Activated B cell treated with CpG ODN at 0.5 μM for 24 hours (primary cell): ENCODE data around the gene MDFIC2. TPM values are rescaled to one million over a fixed set of nuclear protein-coding genes. Genes with fewer than 3 reads are reported as not detected.
"Not testable (repeated sequence)": the region's sequence is repeated elsewhere in the genome, so short reads cannot be mapped to it uniquely, and the experiment has no call there.

Experiments used
- ATAC-seq: fragments of 200-7000 bp; cut with Tn5 transposase; one replicate; pipeline ENCODE4 v1.10.0; 2021; ENCODE audit warnings: low read depth, mild to moderate bottlenecking, moderate library complexity
- CTCF ChIA-PET: fragments of 350-600 bp; sonication (Branson Sonifier 250); formaldehyde crosslinking; loops from one replicate; lab custom pipeline; 2021; ENCODE audit warnings: antibody characterized with exemption; lab: Charles Lee
- POLR2A ChIA-PET: fragments of 350-600 bp; sonication (Branson Sonifier 250); formaldehyde crosslinking; loops from one replicate; lab custom pipeline; 2021; ENCODE audit warnings: antibody characterized with exemption; lab: Charles Lee
- DNase-seq: peaks from one replicate; pipeline ENCODE4 v3.0.0; 2022
- H3K27ac Mint-ChIP-seq: one replicate; pipeline ENCODE4 v1.8.0; 2020; ENCODE audit warnings: mixed read lengths
- H3K27me3 Mint-ChIP-seq: one replicate; pipeline ENCODE4 v1.8.0; 2021; ENCODE audit warnings: mixed read lengths
- H3K36me3 Mint-ChIP-seq: one replicate; pipeline ENCODE4 v1.8.0; 2021; ENCODE audit warnings: low read depth, mixed read lengths
- H3K4me1 Mint-ChIP-seq: one replicate; pipeline ENCODE4 v1.8.0; 2021; ENCODE audit warnings: mixed read lengths
- H3K4me3 Mint-ChIP-seq: one replicate; pipeline ENCODE4 v1.8.0; 2020; ENCODE audit warnings: mild to moderate bottlenecking, mixed read lengths
- H3K9me3 Mint-ChIP-seq: one replicate; pipeline ENCODE4 v1.8.0; 2020; ENCODE audit warnings: mixed read lengths
- CTCF ChIP-seq: fragments of 200-600 bp; IDR thresholded peaks from one replicate; pipeline ENCODE4 v1.8.0; 2022; ENCODE audit warnings: antibody characterized with exemption, mild to moderate bottlenecking
- intact Hi-C: fragments of 100-400 bp; cut with micrococcal nuclease; formaldehyde crosslinking; loops from one replicate; pipeline ENCODE4 v1.15.1; 2024
- total RNA-seq: library from RNA; stranded (reverse); gene quantifications from 2 replicates; pipeline ENCODE4 v1.2.3, GENCODE V29; 2022

Gene MDFIC2
- total RNA-seq, 1 donor from 2014 or later: not detected

GRCh38 chr3:70224337-70224736 lies 88.1 kb downstream of the MDFIC2 start:
- intact Hi-C loops: no loop called here
- ChIA-PET POLR2A (no interaction called here), CTCF (no interaction called here)
- DNase-seq: no peak
- H3K4me3 Mint-ChIP-seq: no peak overlapping the region
- peaks cover 4% of the 10 kb centered on the region for H3K27me3 Mint-ChIP-seq
- no peak for TF ChIP-seq CTCF
- H3K9me3 Mint-ChIP-seq: no peaks in the 10 kb centered on the region
- no peak for ATAC-seq
- H3K36me3 Mint-ChIP-seq: no peaks in the 10 kb centered on the region
- no peaks in the 10 kb centered on the region for H3K4me1 Mint-ChIP-seq
- H3K27ac Mint-ChIP-seq: no peak overlapping the region

GRCh38 chr3:70218471-70218870 lies 94.0 kb downstream of the MDFIC2 start:
- intact Hi-C loops: no loop called here
- DNase-seq (no peak), ATAC-seq (no peak)
- Mint-ChIP-seq H3K9me3 (no peaks in the 10 kb centered on the region), H3K4me1 (no peaks in the 10 kb centered on the region), H3K4me3 (no peak overlapping the region), H3K36me3 (no peaks in the 10 kb centered on the region), H3K27me3 (peaks cover 2% of the 10 kb centered on the region), H3K27ac (no peak overlapping the region)
- ChIA-PET POLR2A (no interaction called here), CTCF (no interaction called here)
- TF ChIP-seq CTCF: no peak

GRCh38 chr3:70211274-70211673 lies 101.2 kb downstream of the MDFIC2 start:
- POLR2A ChIA-PET, H3K4me3 Mint-ChIP-seq, H3K36me3 Mint-ChIP-seq, H3K27me3 Mint-ChIP-seq, H3K27ac Mint-ChIP-seq, H3K9me3 Mint-ChIP-seq, H3K4me1 Mint-ChIP-seq, ATAC-seq, intact Hi-C loops, DNase-seq, CTCF ChIA-PET: not testable (repeated sequence)

DNA sequence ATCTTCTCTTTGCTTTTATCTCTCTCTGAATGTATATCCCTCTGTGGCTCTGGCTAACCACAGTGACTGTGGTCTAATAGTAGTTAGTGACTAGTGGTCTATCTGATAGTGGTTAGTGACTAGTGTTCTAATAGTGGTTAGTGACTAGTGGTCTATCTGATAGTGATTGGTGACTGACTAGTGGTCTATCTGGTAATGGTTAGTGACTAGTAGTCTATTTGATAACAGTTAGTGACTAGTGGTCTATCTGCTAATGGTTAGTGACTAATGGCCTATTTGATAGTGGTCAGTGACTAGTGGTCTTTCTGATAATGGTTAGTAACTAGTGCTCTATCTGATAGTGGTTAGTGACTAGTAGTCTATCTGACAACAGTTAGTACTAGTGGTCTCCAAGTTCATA lies 110.5 kb downstream of the MDFIC2 start:
- Mint-ChIP-seq H3K9me3 (no peaks in the 10 kb centered on the region), H3K27ac (no peak overlapping the region), H3K27me3 (peaks cover 3% of the 10 kb centered on the region), H3K4me3 (no peak overlapping the region), H3K36me3 (no peaks in the 10 kb centered on the region), H3K4me1 (no peaks in the 10 kb centered on the region)
- ATAC-seq (no peak), DNase-seq (no peak)
- intact Hi-C loops: no loop called here
- no peak for TF ChIP-seq CTCF
- ChIA-PET CTCF (no interaction called here), POLR2A (no interaction called here)

DNA sequence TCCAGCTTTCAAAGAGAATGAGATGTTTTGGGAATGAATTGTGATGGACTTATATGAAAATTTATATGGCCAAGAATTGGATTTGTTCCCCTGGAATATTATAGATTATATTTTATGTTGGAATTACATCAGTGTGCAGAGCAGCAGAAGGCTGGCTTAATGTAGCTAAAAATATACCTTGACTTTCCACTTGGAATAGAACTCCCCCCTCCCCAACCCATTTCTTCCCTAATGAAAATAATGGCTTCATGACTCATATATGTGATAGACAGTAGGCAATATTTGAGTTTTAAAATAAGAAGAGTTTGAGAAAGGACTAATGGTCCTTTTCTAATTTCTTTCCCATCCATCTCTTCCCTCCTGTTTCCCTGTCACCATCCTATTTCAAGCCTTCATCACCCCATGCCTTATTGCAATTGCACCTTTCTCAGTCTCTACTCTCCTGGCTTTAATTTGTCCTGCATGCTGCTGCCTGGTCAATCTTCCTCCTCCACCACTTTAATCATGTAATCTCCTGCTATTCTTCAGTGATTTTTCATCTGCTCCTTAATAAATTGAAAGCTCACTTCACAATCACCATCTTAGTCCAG lies 122.5 kb downstream of the MDFIC2 start:
- intact Hi-C loops: no loop called here
- no peak overlapping the region for H3K27ac Mint-ChIP-seq
- DNase-seq (no peak), ATAC-seq (no peak)
- POLR2A ChIA-PET: no interaction called here
- H3K4me3 Mint-ChIP-seq: no peak overlapping the region
- TF ChIP-seq CTCF: no peak
- CTCF ChIA-PET: no interaction called here
- no peaks in the 10 kb centered on the region for H3K36me3 Mint-ChIP-seq
- H3K27me3 Mint-ChIP-seq: peaks cover 4% of the 10 kb centered on the region
- H3K9me3 Mint-ChIP-seq: no peaks in the 10 kb centered on the region
- H3K4me1 Mint-ChIP-seq: no peaks in the 10 kb centered on the region

GRCh38 chr3:70186221-70186620 lies 126.2 kb downstream of the MDFIC2 start:
- ATAC-seq (no peak), DNase-seq (no peak)
- CTCF ChIA-PET: no interaction called here
- H3K4me1 Mint-ChIP-seq: peaks cover 1% of the 10 kb centered on the region
- H3K9me3 Mint-ChIP-seq: no peaks in the 10 kb centered on the region
- H3K36me3 Mint-ChIP-seq: no peaks in the 10 kb centered on the region
- TF ChIP-seq CTCF: no peak
- intact Hi-C loops: no loop called here
- H3K27ac Mint-ChIP-seq: no peak overlapping the region
- POLR2A ChIA-PET: no interaction called here
- no peak overlapping the region for H3K4me3 Mint-ChIP-seq
- peaks cover 4% of the 10 kb centered on the region for H3K27me3 Mint-ChIP-seq
